ENCODE data around the gene ALKBH5. TPM values are rescaled to one million over a fixed set of nuclear protein-coding genes. Genes with fewer than 3 reads are reported as not detected.
"Not testable (repeated sequence)": the region's sequence is repeated elsewhere in the genome, so short reads cannot be mapped to it uniquely, and the experiment has no call there.

Gene ALKBH5
- total RNA-seq, 1 donor = 108 TPM

GRCh38 chr17:18213666-18214270 is 30.1 kb downstream of the ALKBH5 start:
- no peak for TF ChIP-seq CTCF (IDR thresholded peaks at IDR 0.05; ENCODE audit: insufficient read depth, low read length)
- no peak for DNase-seq (ENCODE audit: low read depth)

GRCh38 chr17:18216906-18217305 is 33.3 kb downstream of the ALKBH5 start:
- H3K4me3 ChIP-seq (ENCODE audit: low read depth, low read length) = not testable (repeated sequence)

More at GRCh38 chr17:18213666-18214270, 30.1 kb downstream of the ALKBH5 start:
- no peak overlapping the region for H3K4me3 ChIP-seq (ENCODE audit: low read depth, low read length)

GRCh38 chr17:18217412-18218015 is 33.9 kb downstream of the ALKBH5 start:
- no peak overlapping the region for H3K4me3 ChIP-seq (ENCODE audit: low read depth, low read length)
- TF ChIP-seq CTCF (IDR thresholded peaks at IDR 0.05; ENCODE audit: insufficient read depth, low read length) = peak; percentile 99
- DNase-seq (ENCODE audit: low read depth) = peak; percentile 62

More at GRCh38 chr17:18216906-18217305, 33.3 kb downstream of the ALKBH5 start:
- not testable (repeated sequence) for DNase-seq (ENCODE audit: low read depth)

GRCh38 chr17:18218756-18219415 is 35.3 kb downstream of the ALKBH5 start:
- no peak for TF ChIP-seq CTCF (IDR thresholded peaks at IDR 0.05; ENCODE audit: insufficient read depth, low read length)
- no peak overlapping the region for H3K4me3 ChIP-seq (ENCODE audit: low read depth, low read length)
- peak; percentile 71 for DNase-seq (ENCODE audit: low read depth)

- DNase-seq (ENCODE audit: low read depth) = no peak
- H3K4me3 ChIP-seq (ENCODE audit: low read depth, low read length) = no peak overlapping the region
- no peak for TF ChIP-seq CTCF (IDR thresholded peaks at IDR 0.05; ENCODE audit: insufficient read depth, low read length)
Observed at GRCh38 chr17:18224053-18224386, 40.4 kb downstream of the ALKBH5 start.

- H3K4me3 ChIP-seq (ENCODE audit: low read depth, low read length) = peak overlapping the region; percentile 56
- TF ChIP-seq CTCF (IDR thresholded peaks at IDR 0.05; ENCODE audit: insufficient read depth, low read length) = no peak
- DNase-seq (ENCODE audit: low read depth) = peak; percentile 35
Observed at GRCh38 chr17:18224387-18225120, 40.9 kb downstream of the ALKBH5 start.

GRCh38 chr17:18225121-18225641 is 41.6 kb downstream of the ALKBH5 start, which contains the start of gene LLGL1:
Gene LLGL1 (plus strand): TSS chr17:18225635. CDS start chr17:18225683, 48 bp downstream.
- no peak for TF ChIP-seq CTCF (IDR thresholded peaks at IDR 0.05; ENCODE audit: insufficient read depth, low read length)
- DNase-seq (ENCODE audit: low read depth) = peak; percentile 90
- H3K4me3 ChIP-seq (ENCODE audit: low read depth, low read length) = peak within 1 kb of the TSS; percentile 94
